ENCODE measurements around the gene CENPA. TPM values are rescaled to one million over a fixed set of nuclear protein-coding genes. Genes with fewer than 3 reads are reported as not detected.
"Not testable (repeated sequence)": the region's sequence is repeated elsewhere in the genome, so short reads cannot be mapped to it uniquely, and the experiment has no call there.

The CENPA gene
- polyA plus RNA-seq, 3 donors = 13.6 to 16.9 (median 14.1) TPM

DNA sequence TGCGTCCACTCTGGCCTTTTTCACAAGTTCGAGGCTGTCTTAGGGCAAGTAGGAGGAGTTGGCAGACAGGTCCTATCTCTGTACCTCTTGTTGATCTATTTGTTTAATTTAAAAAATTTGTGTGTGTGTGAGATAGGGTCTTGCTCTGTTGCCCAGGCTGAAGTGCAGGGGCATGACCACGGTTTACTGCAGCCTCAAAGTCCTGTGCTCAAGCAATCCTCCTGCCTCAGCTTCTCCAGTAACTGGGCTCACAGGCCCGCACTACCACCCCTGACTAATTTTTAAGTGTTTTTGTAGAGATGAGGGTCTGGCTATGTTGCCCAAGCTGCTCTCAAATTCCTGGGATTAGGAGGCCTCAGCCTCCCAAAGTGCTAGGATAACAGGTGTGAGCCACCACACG lies 26.0 kb upstream of the CENPA start:
- no peak for DNase-seq (ENCODE audit: low read depth in 3 of 3, low spot score in 2 of 3)

DNA sequence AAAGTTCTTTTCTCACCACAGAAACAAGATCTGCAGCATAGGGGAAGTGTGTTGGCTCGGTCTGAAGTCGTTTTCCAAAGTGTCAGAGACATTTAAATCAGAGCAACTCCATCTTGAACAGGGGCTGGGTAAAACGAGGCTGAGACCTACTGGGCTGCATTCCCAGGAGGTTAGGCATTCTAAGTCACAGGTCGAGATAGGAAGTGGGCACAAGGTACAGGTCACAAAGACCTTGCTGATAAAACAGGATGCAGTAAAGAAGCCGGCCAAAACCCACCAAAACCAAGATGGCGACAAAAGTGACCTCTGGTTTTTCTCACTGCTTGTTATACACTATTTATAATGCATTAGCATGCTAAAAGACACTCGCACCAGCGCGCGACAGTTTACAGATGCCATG lies 24.9 kb upstream of the CENPA start:
- DNase-seq (ENCODE audit: low read depth in 3 of 3, low spot score in 2 of 3) = not testable (repeated sequence)

DNA sequence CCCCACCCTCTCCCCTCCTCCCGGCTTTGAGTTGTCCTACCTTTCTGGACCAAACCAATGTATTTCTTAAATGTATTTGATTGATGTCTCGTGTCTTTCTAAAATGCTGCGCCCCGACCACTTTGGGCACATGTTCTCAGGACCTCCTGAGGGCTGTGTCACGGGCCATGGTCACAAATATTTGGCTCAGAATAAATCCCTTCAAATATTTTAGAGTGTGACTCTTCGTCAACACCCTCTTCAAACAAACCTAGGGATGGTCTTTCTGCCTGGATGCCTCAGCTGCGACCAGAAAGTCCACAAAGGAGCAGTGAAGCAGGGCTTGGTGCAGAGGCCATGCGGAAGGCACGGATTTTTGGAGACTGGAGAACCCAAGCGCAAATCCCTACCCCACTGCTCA lies 22.8 kb upstream of the CENPA start:
- no peak for DNase-seq (ENCODE audit: low read depth in 3 of 3, low spot score in 2 of 3)

DNA sequence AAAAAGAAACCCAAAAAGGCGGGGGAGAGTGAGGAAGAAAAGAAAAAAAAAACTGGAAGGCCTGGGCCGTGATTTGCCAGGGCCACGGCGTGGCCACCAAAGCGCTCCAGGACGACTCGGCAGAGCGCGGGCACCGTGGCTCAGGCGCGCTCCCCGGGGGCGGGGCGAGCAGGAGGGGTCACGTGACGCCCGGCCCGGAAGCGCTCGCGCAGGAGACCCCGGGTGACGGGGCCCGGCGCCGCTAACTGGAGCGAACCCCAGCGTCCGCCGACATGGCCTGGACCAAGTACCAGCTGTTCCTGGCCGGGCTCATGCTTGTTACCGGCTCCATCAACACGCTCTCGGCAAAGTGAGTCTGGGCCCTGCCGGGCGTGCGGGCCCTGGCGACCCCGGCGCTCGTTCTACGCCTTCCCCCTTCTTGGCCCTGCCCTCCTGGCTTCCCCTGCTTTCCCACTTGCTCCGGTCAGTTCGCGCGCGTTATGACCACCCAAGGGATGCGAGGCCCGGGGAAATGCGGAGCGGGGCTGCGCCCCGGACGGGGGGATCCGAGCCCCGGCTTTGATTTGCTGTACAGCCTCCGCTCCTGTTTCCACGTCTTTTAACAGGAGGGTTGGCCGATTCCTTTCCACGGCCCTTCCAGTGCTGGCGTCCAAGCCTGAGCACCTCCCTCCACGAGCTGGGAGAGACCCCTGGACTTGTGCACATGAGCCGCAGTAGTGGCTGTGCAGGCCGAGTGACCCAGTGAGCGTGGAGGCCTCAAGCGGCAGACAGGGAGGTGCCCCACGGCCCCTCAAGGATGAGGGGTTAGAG lies 21.6 kb upstream of the CENPA start, which contains the start of gene SLC35F6:
Gene SLC35F6 (plus strand): TSS at position 207 of the 810 bp plus-strand sequence. CDS start 66 bp downstream, at position 273.
- peak; percentile 38 to 69 (median 67) for DNase-seq (ENCODE audit: low read depth in 3 of 3, low spot score in 2 of 3)

DNA sequence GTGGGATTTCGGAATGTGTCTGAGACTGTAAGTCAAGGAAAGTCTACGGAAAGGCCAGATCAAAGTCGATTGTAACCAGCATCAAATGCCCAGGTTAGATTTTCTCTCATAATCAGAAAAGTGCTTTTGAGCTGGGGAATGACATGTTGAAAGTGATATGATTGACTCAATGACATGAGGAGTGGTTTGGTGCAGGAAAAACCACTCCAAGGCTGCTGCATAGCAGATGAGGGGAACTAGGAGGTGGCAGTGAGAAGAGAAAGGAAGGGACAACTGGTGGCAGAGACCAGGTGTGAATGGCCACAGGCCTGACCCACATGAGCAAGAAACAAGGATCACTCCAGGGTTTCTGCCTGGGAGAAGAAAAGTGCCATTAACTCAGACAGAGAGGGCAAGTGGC lies 20.9 kb upstream of the CENPA start:
- DNase-seq (ENCODE audit: low read depth in 3 of 3, low spot score in 2 of 3) = no peak

DNA sequence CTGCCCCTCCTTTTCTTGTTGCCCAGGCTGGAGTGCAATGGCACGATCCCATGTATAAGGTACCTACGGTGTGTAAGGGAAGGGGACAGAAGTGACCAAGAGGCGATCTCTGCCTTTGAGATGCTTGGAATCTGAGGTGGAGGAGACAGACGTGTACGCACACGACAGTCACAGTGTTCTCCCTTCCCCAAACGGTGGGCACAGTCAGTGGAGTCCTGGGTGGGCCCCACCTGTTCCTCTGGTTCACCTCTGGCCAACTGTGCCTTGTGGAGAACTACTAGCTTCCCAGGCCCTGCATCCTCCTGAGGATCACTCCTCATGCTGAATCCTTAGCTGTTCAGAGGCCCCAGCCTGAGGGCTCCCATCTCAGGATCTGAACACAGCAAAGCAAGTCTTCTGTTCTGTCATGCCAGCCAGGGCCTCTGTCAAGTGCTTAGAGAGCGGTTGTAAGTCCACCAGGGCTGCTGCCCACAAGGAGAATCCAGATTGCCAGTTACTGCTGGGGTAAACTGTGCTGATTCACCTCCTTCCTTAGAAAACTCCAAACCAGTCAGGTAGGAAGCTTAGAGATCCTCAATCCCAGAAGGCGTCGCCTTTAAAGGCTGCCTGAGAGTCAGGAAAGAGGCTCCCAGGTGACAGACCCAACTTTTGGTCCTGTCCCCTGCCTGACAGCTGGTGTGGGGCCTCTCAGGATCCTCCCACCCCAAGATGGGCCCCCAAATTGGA lies 20.2 kb upstream of the CENPA start:
- DNase-seq (ENCODE audit: low read depth in 3 of 3, low spot score in 2 of 3) = no peak

DNA sequence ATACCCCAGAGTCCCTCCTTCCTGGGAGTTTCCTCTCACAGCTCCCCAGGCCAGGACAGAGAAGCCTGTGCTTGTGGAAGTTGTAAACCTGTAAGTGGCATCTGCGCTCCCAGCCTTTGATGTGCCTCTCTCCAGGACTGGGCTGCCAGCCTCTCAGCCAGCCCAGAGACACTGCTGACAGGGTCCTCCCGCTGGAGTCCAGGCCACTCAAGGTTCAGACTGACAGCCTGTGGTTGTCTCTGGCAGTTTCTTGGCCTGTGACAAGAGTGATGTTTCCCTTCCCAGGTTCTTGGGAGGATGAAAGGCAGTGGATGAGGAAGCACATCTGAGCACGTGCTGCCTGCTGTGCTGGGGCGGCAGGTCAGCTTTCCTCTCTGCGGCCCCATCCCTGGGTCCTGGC lies 18.7 kb upstream of the CENPA start:
- DNase-seq (ENCODE audit: low read depth in 3 of 3, low spot score in 2 of 3) = no peak

DNA sequence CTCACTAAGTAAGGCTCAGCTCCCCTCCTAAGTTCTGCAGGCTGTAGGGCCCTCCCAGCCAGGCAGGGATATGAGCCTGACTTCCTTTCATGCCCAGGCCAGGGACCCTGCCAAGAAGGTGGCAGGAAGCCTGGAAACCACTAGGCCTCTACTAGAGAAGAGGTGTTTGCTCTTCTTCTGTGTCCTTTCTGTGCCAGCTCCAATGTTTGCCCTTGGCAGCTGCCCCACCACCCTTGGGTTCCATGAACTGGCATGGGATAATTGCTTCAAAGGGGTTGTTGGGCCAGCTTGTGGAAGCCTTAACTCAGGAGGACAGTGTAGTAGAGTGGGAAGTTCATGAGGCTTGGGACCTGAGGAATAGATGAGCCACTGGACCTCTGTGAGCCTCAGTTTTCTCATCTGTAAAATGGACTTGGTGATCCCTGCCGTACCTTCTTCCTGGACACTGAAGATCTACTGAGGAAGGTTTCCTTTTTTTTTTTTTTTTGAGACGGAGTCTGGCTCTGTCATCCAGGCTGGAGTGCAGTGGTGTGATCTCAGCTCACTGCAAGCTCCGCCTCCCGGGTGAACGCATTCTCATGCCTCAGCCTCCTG lies 17.9 kb upstream of the CENPA start:
- DNase-seq (ENCODE audit: low read depth in 3 of 3, low spot score in 2 of 3) = no peak

DNA sequence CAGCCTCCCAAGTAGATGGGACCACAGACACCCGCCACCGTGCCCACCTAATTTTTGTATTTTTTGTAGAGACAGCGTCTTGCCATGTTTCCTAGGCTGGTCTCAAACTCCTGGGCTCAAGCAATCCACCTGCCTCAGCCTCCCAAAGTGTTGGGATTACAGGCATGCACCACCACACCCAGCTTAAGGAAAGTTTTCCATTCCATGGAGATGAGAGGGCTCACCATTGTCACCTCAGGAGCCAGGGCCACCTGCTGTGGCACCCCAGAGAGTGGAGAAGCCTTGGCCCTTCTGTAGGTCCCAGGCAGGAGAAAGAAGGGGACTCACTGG lies 17.1 kb upstream of the CENPA start:
- no peak for DNase-seq (ENCODE audit: low read depth in 3 of 3, low spot score in 2 of 3)

DNA sequence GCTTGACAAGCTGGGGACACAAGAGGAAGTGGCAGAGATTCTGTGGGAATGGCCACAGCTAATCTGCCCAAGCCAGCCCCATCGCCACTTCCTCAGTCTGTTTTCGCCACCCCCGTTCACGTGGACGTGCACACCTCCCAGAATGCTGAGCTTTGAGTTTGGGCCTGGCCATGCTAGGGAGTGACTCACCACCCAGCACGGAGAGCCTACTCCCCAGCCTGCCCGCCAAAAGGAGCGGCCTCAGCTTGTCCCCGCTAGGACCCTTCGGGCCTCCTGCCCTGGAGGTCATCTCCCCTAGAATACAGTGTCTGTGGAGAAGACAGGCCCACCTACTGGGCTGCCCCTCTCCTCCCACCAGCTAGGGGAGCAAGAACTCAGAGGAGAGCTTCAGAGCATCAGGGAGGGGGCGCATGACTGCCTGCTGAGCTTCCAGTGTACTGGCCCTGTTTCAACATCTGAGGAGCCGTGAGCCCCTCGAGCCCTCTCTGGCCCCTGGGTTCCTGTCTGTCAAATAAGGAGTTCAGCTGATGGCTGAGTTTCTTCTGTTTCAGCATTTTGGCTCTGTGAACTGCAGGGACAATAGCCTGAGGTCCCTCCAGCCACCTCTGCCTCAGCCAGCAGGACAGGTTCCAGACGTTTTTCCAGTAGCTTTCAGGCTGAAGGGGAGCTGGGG lies 16.6 kb upstream of the CENPA start:
- no peak for DNase-seq (ENCODE audit: low read depth in 3 of 3, low spot score in 2 of 3)

DNA sequence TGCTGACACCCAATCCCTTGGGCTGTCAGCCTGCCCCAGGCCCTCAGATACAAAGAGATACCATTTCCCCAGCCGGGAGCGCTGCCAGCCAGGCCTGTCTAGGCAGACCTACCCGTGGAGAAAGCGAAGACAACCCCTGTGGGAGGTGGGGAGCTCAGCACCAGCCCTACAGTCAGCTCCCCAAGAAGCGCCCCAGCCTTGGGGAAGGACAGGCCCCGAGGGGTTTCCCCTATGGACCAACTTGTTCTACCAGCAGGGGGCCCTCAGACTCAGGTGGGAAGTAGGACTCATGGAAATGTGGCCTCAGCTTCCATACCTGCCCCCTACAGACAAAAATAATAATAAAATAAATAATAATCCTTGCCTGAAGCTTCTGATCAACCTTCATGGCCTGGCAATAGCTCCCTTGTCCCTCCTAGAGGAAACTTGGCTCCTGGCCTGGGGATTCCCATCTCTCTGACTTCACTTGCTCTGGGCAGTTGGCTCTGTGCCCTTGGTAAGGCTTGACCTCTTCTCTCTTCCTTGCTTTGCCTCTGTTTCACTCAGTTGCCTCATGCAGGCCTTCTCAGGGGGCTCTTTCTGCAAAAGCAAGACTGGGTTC lies 14.8 kb upstream of the CENPA start:
- no peak for DNase-seq (ENCODE audit: low read depth in 3 of 3, low spot score in 2 of 3)

DNA sequence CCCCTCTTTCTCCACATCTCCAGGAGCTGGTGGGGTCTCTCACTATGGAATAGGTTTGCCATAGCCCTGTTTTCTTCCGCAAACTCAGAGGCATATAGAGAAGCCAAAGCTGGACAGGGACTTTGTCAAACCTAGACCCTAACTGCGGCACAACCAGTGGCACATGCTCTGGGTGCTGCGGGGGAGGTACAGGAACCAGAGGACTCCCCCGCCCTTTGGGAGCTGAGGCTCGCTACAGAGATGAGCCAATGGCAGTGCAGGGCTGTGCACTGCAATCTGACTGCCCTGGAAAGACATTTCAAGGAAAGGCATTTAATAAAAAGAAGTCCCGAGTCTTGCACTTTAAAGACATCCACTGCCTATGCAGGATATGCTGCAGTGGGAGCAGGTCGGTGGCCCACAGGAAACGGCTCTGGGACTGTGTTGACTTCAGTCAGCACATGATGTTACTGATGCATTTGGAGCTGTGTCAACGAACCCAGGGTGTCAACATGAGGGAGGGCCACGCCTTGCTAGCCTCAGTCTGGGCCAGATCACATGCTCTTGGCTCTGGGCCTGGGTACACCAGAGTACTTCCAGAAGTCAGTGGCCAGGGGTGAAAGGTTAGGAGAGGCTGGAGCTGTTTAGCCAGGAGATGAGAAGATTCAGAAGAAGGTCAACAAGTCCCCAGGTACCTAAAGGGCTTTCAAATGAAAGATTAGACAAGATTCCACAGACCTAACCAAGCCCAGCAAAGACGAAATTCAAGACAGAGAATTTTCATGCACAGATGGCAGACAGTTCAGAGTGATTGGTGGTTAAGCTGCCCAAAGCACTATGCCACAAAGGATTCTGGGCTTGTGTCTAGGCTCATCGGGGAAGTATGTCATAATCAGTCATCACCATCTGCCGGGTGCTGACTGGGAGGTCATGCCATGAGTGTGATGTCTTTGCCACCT lies 13.5 kb upstream of the CENPA start:
- no peak for DNase-seq (ENCODE audit: low read depth in 3 of 3, low spot score in 2 of 3)

DNA sequence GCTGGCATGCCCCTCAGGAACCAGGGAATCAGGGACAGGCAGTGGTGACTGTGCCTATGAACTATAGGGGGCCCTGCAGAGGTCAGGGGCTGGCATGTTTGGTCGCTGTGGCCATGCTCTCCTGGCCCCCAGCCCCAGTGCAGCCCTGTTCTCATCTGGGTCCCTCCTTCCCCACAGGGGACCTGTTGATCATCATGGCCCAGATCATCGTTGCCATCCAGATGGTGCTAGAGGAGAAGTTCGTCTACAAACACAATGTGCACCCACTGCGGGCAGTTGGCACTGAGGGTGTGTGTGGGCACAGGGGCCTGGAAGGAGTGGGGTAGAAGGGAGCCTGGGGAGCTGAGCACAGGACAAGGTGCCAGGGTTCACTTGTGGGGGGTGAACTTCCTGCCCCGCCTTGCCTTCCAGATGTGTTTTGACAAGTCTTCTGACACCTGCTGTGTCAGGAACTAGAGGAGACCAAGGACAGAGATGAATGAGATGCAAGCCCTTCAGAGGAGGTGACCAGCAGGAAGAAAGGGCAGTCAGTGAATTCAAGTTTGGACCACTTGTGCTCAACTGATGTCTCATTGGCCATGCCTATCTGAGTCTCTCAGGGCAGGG lies 9.6 kb upstream of the CENPA start:
- no peak for DNase-seq (ENCODE audit: low read depth in 3 of 3, low spot score in 2 of 3)

DNA sequence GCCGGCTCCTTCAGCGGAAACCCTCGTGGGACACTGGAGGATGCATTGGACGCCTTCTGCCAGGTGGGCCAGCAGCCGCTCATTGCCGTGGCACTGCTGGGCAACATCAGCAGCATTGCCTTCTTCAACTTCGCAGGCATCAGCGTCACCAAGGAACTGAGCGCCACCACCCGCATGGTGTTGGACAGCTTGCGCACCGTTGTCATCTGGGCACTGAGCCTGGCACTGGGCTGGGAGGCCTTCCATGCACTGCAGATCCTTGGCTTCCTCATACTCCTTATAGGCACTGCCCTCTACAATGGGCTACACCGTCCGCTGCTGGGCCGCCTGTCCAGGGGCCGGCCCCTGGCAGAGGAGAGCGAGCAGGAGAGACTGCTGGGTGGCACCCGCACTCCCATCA lies 7.8 kb upstream of the CENPA start:
- DNase-seq (ENCODE audit: low read depth in 3 of 3, low spot score in 2 of 3) = no peak

DNA sequence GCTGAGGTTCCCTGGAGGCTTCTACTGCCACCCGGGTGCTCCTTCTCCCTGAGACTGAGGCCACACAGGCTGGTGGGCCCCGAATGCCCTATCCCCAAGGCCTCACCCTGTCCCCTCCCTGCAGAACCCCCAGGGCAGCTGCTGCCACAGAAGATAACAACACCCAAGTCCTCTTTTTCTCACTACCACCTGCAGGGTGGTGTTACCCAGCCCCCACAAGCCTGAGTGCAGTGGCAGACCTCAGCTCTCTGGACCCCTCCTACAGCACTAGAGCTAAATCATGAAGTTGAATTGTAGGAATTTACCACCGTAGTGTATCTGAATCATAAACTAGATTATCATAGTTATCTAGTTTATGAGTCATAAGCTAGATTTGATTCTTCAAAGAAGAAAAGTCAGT lies 7.3 kb upstream of the CENPA start:
- no peak for DNase-seq (ENCODE audit: low read depth in 3 of 3, low spot score in 2 of 3)

DNA sequence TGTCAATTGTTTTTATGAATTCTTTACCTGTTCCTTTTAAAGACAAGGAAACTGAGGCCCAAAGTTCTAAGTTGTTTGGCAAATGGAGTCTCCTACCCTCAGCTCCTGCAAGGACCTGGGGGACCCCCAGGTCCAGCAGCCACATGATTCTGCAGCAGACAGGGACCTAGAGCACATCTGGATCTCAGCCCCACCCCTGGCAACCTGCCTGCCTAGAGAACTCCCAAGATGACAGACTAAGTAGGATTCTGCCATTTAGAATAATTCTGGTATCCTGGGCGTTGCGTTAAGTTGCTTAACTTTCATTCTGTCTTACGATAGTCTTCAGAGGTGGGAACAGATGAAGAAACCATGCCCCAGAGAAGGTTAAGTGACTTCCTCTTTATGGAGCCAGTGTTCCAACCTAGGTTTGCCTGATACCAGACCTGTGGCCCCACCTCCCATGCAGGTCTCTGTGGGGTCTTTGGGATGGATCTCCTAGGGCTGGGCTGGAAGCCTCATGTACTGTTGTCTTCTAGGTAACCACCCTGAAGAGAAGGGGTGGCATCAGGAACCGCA lies 5.6 kb upstream of the CENPA start:
- DNase-seq (ENCODE audit: low read depth in 3 of 3, low spot score in 2 of 3) = no peak

DNA sequence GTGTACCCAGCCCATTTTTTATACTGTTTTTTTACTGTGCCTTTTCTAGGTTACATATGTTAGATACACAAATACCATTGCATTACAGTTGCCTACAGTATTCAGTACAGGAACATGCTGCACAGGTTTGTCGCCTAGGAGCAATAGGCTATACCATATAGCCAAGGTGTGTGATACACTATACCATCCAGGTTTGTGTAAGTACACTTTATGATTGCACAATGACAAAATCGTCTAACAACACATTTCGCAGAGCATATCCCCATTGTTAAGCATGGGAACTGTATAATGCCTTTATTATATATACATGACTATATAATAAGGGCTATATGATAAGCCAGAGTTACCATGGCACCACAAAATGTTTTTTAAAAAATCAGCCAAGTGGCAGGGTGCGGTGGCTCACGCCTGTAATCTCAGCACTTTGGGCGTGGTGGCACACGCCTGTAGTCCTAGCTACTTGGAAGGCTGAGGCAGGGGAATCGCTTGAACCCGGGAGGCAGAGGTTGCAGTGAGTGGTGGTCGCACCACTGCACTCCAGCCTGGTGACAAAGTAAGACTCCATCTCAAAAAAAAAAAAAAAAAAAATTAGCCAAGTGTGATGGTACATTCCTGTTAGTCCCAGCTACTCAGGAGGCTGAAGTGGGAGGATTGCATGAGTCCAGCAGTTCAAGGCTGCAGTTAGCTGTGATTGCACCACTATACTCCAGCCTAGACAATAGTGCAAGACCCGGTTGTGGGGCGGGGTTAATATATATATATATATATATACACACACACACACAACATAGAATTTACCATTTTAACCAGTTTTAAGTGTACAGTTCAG lies 2.8 kb upstream of the CENPA start:
- DNase-seq (ENCODE audit: low read depth in 3 of 3, low spot score in 2 of 3) = no peak

DNA sequence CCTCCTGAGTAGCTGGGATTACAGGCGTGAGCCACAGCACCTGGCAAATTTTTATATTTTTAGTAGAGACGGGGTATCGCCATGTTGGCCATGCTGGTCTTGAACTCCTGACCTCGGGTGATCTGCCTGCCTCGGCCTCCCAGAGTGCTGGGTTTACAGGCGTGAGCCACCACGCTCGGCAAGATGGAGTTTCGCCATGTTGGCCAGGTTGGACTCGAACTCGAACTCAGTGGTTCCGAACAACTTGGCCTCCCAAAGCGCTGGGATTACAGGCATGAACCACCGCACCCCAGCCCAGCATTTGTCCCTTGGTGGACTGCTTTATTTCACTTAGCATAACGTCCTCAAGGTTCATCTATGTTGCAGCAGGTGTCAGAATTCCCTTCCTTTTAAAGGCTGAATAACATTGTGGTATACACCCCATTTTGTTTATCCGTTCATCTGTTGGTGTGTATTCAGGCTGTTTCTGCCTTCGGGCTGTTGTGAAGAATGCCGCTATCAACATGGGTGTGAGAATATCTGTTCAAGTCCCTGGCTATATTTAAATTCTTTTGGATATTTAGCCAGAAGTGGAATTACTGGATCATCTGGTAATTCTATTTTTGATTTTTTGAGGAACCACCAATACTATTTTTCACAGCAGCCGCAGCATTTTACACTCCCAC lies 1.2 kb upstream of the CENPA start:
- DNase-seq (ENCODE audit: low read depth in 3 of 3, low spot score in 2 of 3) = no peak

Data from right renal cortex interstitium (tissue), 3 donors.